Suppressor macrophage (primary cell): Measurements from ENCODE around the gene ZNF414.
A peak's percentile ranks its signal among the peaks of the same experiment; 100 is the strongest.
"Not testable (repeated sequence)": the region's sequence is repeated elsewhere in the genome, so short reads cannot be mapped to it uniquely, and the experiment has no call there.

Source experiments
- DNase-seq, 4 experiments: peaks; one replicate each; pipeline ENCODE4 v3.0.0-alpha.2; 2020 to 2022
- total RNA-seq, 17 experiments: gene quantifications; one replicate each; lab custom pipeline; 2026; ENCODE audit warnings: mixed read lengths in 6 of 17, inconsistent platforms in 3 of 17; lab: John Stamatoyannopoulos, UW

Gene ZNF414
- total RNA-seq = 0.95 to 6.5 (median 2.2) reads per million in 17 experiments

GRCh38 chr19:8513687-8514504 lies at the start of gene ZNF414:
TSS of gene ZNF414 (minus strand) at chr19:8514167. CDS start at chr19:8514046, 121 bp downstream.
- peak; percentile 96 to 100 (median 98) for DNase-seq

- no peak for DNase-seq
These were observed 47.3 kb upstream of the ZNF414 start for GRCh38 chr19:8561075-8561764.

- no peak for DNase-seq
These were observed 44.4 kb upstream of the ZNF414 start for GRCh38 chr19:8558325-8558724.

DNA sequence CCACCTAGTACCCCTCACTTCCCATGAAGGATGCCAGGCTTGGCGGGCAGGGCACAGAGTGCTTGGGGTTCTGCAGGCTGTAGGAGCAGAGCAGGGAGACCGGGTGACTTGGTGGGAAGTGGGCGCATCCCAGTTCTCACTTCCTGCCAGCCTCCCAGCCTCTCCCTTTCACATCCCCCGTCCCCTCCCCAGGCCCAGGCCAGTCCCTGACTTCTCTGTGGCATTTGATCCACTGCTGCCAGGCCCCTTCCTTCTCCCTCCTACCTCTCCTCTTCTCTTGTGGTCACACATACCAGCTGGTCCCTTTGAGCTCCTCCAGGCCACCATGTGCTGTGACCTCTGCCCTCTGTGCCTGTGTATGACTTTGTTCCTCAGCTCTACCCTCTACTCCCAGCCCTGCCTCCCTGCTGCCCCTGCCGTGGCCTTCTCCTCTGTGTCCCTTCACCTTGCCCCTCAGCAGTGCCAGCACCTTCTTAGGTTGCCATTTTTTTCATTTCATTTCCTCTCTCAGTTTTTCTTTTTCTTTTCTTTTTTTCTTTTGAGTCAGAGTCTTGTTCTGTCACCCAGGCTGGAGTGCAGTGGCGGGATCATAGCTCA lies 43.8 kb upstream of the ZNF414 start:
- peak; percentile 67 to 86 (median 81) for DNase-seq

- not testable (repeated sequence) for DNase-seq
These were observed 39.8 kb upstream of the ZNF414 start for GRCh38 chr19:8553729-8554128.

DNA sequence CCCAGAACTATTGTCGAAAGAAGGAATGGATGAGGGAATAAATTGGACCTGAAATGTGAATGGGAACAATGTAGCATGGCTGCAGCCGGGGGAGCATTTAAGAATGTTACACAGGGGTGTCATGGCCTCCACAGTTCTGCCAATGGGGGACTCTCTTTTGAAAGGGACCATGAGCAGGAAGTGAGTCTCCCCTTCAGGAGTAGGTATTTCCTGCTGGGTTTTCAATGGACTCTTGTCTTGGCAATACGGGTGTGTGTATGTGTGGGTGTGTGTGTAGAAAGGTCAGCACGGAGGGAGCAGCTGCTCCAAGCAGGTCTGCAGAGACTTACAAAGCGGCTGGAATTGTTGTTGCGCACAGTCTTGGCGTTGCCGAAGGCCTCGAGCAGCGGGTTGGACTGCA lies 38.8 kb upstream of the ZNF414 start:
- DNase-seq = no peak

GRCh38 chr19:8550070-8550469 lies 36.1 kb upstream of the ZNF414 start:
- DNase-seq = no peak

GRCh38 chr19:8545743-8546142 lies 31.8 kb upstream of the ZNF414 start:
- DNase-seq = no peak

- DNase-seq = no peak
These were observed 30.2 kb upstream of the ZNF414 start for GRCh38 chr19:8544168-8544567.

DNA sequence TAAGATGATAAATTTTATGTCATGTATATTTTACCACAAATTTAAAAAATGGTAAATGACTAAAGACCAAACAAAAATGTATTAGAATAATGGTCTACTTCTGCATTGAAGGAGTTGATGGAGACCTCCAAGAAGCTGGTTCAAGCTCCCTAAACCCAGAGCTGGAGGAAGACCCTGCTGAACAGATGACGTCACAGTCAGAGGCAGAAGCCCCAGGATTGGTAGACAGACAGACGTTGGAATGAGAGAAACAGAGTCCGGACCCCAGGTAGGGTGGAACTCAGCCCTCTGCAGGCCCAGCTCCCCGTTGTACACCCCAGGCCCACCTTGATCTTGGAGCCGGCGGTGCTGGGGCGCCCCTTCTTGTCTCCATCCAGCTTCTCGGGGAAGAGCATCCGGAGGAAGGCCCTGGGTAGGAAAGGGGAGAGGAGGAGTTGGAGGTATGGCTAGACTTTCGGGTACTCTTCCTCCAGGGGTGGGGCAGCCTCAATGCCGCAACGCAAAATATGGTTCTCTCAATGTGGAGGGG lies 25.7 kb upstream of the ZNF414 start:
- DNase-seq = no peak

DNA sequence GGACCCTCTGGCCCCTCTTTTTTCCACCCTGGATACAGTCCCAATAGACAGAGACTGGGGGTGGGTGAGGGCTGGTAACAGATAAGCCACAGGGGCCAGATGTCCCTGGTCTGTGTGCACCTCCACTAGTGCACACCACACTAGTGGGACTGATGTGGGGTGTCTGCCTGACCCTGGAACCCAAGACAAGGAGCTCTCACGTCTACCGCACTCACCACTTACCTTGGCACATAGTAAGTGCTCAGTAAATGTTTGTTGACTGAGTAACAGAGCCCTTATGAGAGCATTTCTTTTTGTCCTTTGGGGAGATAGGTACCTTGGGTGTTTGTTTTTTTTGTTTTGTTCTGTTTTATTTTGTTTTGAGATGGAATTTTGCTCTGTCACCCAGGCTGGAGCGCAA lies 23.1 kb upstream of the ZNF414 start:
- no peak for DNase-seq

DNA sequence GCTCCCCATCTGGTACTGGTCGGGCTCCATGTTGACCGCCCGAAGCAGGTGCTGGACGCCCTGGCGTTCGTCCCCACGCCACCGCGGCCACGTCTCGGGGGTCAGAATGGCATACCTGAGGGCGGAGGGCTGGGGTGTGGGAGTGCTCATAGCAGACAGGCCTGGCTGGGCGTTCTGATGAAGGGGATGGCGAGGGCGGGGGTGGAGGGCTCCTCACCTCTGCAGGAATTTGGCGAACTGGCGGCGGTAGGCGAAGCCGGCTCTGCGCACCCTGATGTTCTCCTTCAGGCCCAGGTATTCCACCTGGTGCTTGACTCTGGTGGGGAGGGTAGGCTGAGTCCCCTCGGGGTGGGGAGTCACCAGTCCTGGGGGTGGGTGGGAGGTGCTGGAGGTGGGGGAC lies 22.3 kb upstream of the ZNF414 start:
- DNase-seq = no peak

GRCh38 chr19:8532225-8532624 lies 18.3 kb upstream of the ZNF414 start:
- no peak for DNase-seq

DNA sequence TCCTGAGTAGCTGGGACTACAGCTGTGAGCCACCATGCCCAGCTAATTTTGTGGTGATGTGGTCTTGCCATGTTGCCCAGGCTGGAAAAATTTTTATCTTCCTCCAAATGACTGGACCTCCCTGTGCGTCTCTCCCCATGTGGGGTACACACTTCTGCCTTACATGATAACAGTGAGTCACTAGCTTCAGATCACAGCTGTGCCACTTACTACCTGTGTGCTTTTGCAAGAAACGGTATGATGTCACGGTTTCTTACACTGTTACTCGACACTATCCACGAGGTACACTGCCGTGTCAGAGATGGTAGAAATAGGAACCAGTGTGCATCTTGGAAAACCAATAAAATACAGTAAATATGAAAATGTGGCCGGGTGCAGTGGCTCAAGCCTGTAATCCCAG lies 17.5 kb upstream of the ZNF414 start:
- no peak for DNase-seq

DNA sequence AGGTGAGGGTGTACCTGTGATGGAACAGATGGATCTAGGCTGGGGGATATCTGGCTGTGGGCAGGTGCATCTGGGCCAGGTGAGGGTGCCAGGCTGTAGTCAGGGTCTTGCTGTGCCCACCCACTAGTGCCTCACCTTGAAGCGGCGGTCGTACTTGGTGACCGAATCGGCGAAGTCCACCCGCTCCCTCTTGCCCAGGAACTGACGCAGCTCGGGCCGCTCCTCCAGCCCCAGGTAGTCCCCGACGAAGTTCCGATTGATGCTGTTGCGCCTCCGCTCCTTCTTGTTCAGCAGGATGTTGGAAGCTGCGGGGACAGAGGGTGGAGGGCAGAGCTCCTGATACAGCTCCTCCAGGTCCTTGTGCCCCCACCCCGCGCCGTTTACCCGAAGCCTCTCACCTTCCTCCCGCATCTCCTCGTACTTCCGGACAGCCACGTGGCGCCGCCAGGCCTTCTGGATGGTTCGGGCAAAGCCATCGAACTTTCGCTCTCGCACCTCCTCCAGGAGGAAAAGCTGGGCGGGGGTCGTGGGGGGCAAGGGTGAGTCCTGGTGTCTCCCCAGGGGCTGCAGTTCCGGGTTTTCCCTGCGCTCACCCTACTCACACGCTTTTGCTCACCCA lies 16.2 kb upstream of the ZNF414 start:
- no peak for DNase-seq

DNA sequence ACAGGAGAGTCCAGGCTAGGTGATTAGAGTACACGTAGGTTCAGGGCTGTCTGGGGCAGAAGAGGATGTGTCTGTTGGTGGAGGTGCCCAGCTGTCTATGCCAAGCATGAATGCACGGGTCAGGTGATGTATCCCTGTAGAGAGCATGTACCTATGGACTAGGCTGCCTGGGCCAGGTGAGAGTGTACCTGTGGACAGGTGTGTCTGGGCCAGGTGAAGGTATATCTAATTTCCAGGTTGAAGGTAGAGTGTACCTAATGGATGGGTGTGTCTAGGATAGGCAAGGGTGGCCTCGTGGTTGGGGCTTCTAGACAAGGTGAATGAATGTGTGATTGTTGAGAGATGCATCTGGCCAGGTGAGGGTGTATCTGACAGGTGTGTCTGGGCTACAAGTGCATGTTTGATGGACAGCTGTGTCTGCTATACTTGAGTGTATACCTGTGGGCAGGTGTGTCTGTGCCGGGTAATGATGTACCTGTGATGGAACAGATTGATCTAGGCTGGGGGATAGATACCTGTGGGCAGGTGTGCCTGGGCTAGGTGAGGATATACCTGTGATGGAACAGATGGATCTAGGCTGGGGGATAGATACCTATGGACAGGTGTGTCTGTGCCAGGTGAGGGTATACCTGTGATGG lies 15.5 kb upstream of the ZNF414 start:
- no peak for DNase-seq

DNA sequence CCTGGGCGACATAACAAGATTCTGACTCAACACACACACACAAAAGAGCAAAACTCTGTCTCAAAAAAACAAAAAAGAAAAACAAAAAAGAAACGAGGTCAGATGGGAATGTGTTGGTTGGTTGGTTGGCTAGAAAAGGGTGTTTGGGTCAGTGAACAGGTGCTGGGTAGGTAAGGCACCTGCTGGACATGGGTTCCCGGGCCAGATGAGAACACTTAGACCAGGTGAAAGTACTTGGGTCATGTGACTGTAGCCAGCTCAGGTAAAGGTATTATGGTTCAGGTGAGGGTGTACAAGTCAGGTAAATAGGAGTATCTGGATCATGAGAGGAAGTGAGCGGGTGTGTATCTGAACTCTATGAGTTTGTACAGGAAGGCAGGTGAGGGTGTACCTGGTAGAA lies 14.5 kb upstream of the ZNF414 start:
- no peak for DNase-seq

GRCh38 chr19:8526345-8527091 lies 12.6 kb upstream of the ZNF414 start:
- DNase-seq = peak in 1 of 4 experiments; percentile 45

DNA sequence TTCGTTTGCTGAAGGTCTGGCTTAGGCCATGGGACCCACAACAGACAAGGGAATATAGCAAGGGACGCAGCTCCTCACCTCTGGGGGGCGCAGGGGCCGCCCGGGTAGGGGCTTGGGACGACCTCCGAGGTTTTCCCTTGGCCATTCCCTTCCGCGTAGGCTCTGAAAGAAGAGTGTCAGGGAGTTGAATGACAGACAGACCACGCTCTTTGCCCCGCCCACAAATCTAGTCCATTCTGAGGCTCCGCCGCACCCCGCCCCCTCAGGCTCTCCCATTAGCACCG lies 11.4 kb upstream of the ZNF414 start:
- DNase-seq = no peak

DNA sequence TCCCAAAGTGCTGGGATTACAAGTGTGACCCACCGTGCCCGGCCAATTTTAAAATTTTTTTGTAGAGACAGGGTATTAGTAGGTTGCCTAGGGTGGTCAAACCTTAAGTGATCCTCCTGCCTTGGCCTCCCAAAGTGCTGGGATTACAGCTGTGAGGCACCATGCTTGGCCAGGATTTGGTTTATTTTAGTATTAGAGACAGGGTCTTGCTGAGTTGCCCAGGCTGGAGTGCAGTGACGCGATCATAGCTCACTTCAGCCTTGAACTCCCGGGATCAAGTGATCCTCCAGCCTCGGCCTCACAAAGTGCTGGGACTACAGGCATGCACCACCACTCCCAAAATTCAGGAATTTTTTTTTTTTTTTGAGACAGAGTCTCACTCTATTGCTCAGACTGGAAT lies 5.4 kb upstream of the ZNF414 start:
- DNase-seq = no peak

DNA sequence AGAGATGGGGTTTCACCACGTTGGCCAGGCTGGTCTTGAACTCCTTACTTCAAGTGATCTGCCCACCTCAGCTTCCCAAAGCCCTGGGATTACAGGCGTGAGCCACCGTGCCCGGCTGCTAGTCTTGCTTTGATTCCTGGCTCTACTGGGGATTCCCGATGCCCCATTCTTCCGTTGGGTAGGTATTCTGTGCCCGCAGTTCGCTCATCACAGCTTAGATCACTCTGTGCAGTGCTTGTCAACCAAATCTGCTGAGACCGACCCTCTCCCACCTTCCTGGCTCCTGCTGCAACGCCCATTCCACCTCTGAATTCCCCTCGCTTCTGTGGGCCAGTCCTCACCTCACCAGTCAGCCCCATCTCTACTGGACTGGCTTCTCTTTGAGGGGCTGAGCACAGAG lies 4.6 kb upstream of the ZNF414 start:
- DNase-seq = no peak
